Osteocyte (in vitro differentiated cells): Measurements from ENCODE around the gene ZNF117. TPM values are rescaled to one million over a fixed set of nuclear protein-coding genes. Genes with fewer than 3 reads are reported as not detected.

Source experiments
- DNase-seq: peaks from one replicate; pipeline ENCODE4 v3.0.0; 2021; ENCODE audit warnings: mixed read lengths; ENCODE audit not compliant: unreplicated experiment; ENCODE audit errors: extremely low spot score
- H3K27ac Mint-ChIP-seq: one replicate; pipeline ENCODE4 v1.8.0; 2021; ENCODE audit warnings: mild to moderate bottlenecking, mixed read lengths; ENCODE audit not compliant: unreplicated experiment
- H3K27me3 Mint-ChIP-seq: one replicate; pipeline ENCODE4 v1.8.0; 2021; ENCODE audit warnings: mixed read lengths; ENCODE audit not compliant: unreplicated experiment
- H3K36me3 Mint-ChIP-seq: one replicate; pipeline ENCODE4 v1.8.0; 2021; ENCODE audit warnings: mixed read lengths; ENCODE audit not compliant: unreplicated experiment
- H3K4me1 Mint-ChIP-seq: one replicate; pipeline ENCODE4 v1.8.0; 2021; ENCODE audit warnings: mixed read lengths; ENCODE audit not compliant: unreplicated experiment
- H3K4me3 Mint-ChIP-seq: one replicate; pipeline ENCODE4 v1.8.0; 2021; ENCODE audit warnings: mild to moderate bottlenecking, moderate library complexity, mixed read lengths; ENCODE audit not compliant: unreplicated experiment
- H3K9me3 Mint-ChIP-seq: one replicate; pipeline ENCODE4 v1.8.0; 2021; ENCODE audit warnings: mixed read lengths; ENCODE audit not compliant: unreplicated experiment
- total RNA-seq: library from RNA; stranded (reverse); gene quantifications from 2 replicates; pipeline ENCODE4 v1.2.1, GENCODE V29; 2021
- TF ChIP-seq, protein P1 (sequence below): fragments of 200-600 bp; sonication (generic); IDR thresholded peaks from 2 replicates; pipeline ENCODE4 v1.5.0; 2021; ENCODE audit warnings: antibody characterized with exemption, mild to moderate bottlenecking, moderate library complexity

ZNF117 gene
- total RNA-seq, 1 donor from 2014 or later, result 10.7 TPM

DNA sequence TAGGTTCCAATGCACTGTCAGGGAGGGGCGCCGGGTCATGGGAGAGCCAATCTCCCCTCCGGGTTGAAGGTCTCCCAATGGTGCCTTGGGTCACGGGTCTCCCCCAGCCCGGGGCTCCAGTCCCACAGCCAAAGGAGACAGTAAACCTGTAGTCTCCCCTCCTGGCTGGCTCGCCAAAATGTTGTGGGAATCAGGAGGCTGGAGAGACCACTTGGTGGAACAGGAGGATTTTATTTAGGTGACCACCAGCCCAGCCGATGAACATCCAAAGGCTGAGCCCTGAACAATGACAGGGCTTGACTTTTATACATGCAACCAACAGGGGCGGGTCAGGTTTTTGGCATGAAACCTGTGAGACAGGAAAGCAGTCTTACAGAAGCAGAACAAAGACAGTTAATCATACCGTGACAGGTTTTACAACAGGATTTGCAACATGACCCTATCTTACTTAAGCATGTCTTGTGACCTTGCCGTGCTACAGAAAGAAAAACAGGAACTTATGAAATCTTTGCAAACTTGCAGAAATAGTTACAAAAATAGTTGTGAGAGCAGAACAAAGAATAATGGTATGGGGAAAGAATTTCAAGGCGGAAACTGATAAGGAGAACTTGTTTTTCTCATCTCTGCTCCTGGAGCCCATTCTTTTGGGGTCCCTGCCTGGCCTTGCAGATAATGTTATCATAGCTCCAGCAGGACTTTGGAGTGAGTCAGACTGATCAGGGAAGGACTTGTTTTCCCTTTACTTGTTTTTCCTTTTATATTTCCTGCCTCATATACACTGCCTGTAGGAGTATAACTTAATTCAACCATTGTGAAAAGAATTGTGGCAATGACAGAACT, 8.5 kb upstream of the ZNF117 start:
- Mint-ChIP-seq H3K4me1 (peaks cover 4% of the 10 kb centered on the region), H3K4me3 (no peak overlapping the region), H3K27ac (no peak overlapping the region), H3K9me3 (peaks cover 67% of the 10 kb centered on the region), H3K36me3 (peaks cover 61% of the 10 kb centered on the region), H3K27me3 (no peaks in the 10 kb centered on the region)
- TF ChIP-seq, protein P1, sequence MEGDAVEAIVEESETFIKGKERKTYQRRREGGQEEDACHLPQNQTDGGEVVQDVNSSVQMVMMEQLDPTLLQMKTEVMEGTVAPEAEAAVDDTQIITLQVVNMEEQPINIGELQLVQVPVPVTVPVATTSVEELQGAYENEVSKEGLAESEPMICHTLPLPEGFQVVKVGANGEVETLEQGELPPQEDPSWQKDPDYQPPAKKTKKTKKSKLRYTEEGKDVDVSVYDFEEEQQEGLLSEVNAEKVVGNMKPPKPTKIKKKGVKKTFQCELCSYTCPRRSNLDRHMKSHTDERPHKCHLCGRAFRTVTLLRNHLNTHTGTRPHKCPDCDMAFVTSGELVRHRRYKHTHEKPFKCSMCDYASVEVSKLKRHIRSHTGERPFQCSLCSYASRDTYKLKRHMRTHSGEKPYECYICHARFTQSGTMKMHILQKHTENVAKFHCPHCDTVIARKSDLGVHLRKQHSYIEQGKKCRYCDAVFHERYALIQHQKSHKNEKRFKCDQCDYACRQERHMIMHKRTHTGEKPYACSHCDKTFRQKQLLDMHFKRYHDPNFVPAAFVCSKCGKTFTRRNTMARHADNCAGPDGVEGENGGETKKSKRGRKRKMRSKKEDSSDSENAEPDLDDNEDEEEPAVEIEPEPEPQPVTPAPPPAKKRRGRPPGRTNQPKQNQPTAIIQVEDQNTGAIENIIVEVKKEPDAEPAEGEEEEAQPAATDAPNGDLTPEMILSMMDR, result no peak
- DNase-seq, result peak; percentile 79

- Mint-ChIP-seq H3K27me3 (no peaks in the 10 kb centered on the region), H3K4me3 (no peak overlapping the region), H3K36me3 (peaks cover 59% of the 10 kb centered on the region), H3K27ac (no peak overlapping the region), H3K4me1 (peaks cover 2% of the 10 kb centered on the region), H3K9me3 (peaks cover 72% of the 10 kb centered on the region)
- no peak for DNase-seq
- TF ChIP-seq, protein P1, result no peak
Observed at GRCh38 chr7:64998865-64999164, 8.0 kb upstream of the ZNF117 start.

GRCh38 chr7:64997927-64998391, 7.1 kb upstream of the ZNF117 start:
- peaks cover 71% of the 10 kb centered on the region for H3K9me3 Mint-ChIP-seq

GRCh38 chr7:64997164-64997908, 6.5 kb upstream of the ZNF117 start:
- Mint-ChIP-seq H3K4me3 (no peak overlapping the region), H3K27ac (no peak overlapping the region), H3K36me3 (peaks cover 53% of the 10 kb centered on the region), H3K27me3 (no peaks in the 10 kb centered on the region), H3K9me3 (peaks cover 72% of the 10 kb centered on the region), H3K4me1 (no peaks in the 10 kb centered on the region)
- TF ChIP-seq, protein P1, result no peak
- peak; percentile 68 for DNase-seq

More at GRCh38 chr7:64997927-64998391, 7.1 kb upstream of the ZNF117 start:
- Mint-ChIP-seq H3K4me1 (no peaks in the 10 kb centered on the region), H3K4me3 (no peak overlapping the region), H3K36me3 (peaks cover 53% of the 10 kb centered on the region), H3K27me3 (no peaks in the 10 kb centered on the region), H3K27ac (no peak overlapping the region)
- TF ChIP-seq, protein P1, result no peak
- peak; percentile 57 for DNase-seq

- H3K4me1 Mint-ChIP-seq, result no peaks in the 10 kb centered on the region
- H3K36me3 Mint-ChIP-seq, result peaks cover 52% of the 10 kb centered on the region
- TF ChIP-seq, protein P1, result no peak
- peaks cover 74% of the 10 kb centered on the region for H3K9me3 Mint-ChIP-seq
- no peak for DNase-seq
- no peak overlapping the region for H3K27ac Mint-ChIP-seq
- no peaks in the 10 kb centered on the region for H3K27me3 Mint-ChIP-seq
- no peak overlapping the region for H3K4me3 Mint-ChIP-seq
Observed at GRCh38 chr7:64996305-64996704, 5.5 kb upstream of the ZNF117 start.
